HEK293T (cell line): ENCODE results near the gene LSP1.
"Not testable (repeated sequence)": the region's sequence is repeated elsewhere in the genome, so short reads cannot be mapped to it uniquely, and the experiment has no call there.

Experiments used
- CTCF ChIA-PET: fragments of 350-600 bp; formaldehyde crosslinking; extraction: SDS; loops from one replicate; lab custom pipeline; 2021; ENCODE audit warnings: antibody characterized with exemption, inconsistent platforms; lab: Yijun Ruan, JAX
- POLR2A ChIA-PET: fragments of 350-600 bp; formaldehyde crosslinking; extraction: SDS; loops from one replicate; lab custom pipeline; 2020; ENCODE audit warnings: antibody characterized with exemption, inconsistent platforms; lab: Yijun Ruan, JAX
- DNase-seq: peaks from one replicate; pipeline ENCODE4 v3.0.0; 2012; ENCODE audit warnings: mixed read lengths; ENCODE audit errors: extremely low spot score
- ARNT ChIP-seq: fragments of 450-650 bp; IDR thresholded peaks from 2 replicates; pipeline ENCODE4 v1.6.1; 2017; ENCODE audit warnings: mild to moderate bottlenecking
- BHLHE40 ChIP-seq: fragments of 450-650 bp; IDR thresholded peaks from 2 replicates; pipeline ENCODE4 v1.6.1; 2016; ENCODE audit warnings: mild to moderate bottlenecking, moderate library complexity, borderline replicate concordance
- CTBP1 ChIP-seq: fragments of 450-650 bp; IDR thresholded peaks from 2 replicates; pipeline ENCODE4 v1.6.1; 2016; ENCODE audit warnings: borderline replicate concordance
- ELF4 ChIP-seq: fragments of 450-650 bp; IDR thresholded peaks from 2 replicates; pipeline ENCODE4 v1.6.1; 2017; ENCODE audit warnings: antibody characterized with exemption
- FOXA1 ChIP-seq: fragments of 450-650 bp; IDR thresholded peaks from 2 replicates; pipeline ENCODE4 v1.6.1; 2016; ENCODE audit warnings: mild to moderate bottlenecking
- FOXK2 ChIP-seq: fragments of 450-650 bp; IDR thresholded peaks from 2 replicates; pipeline ENCODE4 v1.6.1; 2016; ENCODE audit warnings: mild to moderate bottlenecking
- FOXM1 ChIP-seq: fragments of 450-650 bp; IDR thresholded peaks from 2 replicates; pipeline ENCODE4 v1.6.1; 2017; ENCODE audit warnings: mild to moderate bottlenecking, borderline replicate concordance
- HDGF ChIP-seq: fragments of 450-650 bp; IDR thresholded peaks from 2 replicates; pipeline ENCODE4 v1.6.1; 2017; ENCODE audit warnings: antibody characterized with exemption, borderline replicate concordance
- L3MBTL2 ChIP-seq: fragments of 450-650 bp; conservative IDR thresholded peaks from 2 replicates; pipeline ENCODE4 v1.6.1; 2016; ENCODE audit warnings: mild to moderate bottlenecking
- LEF1 ChIP-seq: fragments of 450-650 bp; IDR thresholded peaks from 2 replicates; pipeline ENCODE4 v1.6.1; 2017; ENCODE audit warnings: mild to moderate bottlenecking, borderline replicate concordance
- NFRKB ChIP-seq: fragments of 450-650 bp; IDR thresholded peaks from 2 replicates; pipeline ENCODE4 v1.6.1; 2016; ENCODE audit warnings: mild to moderate bottlenecking, moderate library complexity
- SP1 ChIP-seq: fragments of 450-650 bp; IDR thresholded peaks from 2 replicates; pipeline ENCODE4 v1.6.1; 2017
- SUZ12 ChIP-seq: fragments of 450-650 bp; IDR thresholded peaks from 2 replicates; pipeline ENCODE4 v1.6.1; 2016; ENCODE audit warnings: mild to moderate bottlenecking
- TARDBP ChIP-seq: fragments of 450-650 bp; IDR thresholded peaks from 2 replicates; pipeline ENCODE4 v1.6.1; 2016
- ZNF384 ChIP-seq: fragments of 450-650 bp; IDR thresholded peaks from 2 replicates; pipeline ENCODE4 v1.6.1; 2016
- TF ChIP-seq, protein P1 (sequence below): fragments of 450-650 bp; IDR thresholded peaks from 2 replicates; pipeline ENCODE4 v1.6.1; 2016

The LSP1 gene, protein sequence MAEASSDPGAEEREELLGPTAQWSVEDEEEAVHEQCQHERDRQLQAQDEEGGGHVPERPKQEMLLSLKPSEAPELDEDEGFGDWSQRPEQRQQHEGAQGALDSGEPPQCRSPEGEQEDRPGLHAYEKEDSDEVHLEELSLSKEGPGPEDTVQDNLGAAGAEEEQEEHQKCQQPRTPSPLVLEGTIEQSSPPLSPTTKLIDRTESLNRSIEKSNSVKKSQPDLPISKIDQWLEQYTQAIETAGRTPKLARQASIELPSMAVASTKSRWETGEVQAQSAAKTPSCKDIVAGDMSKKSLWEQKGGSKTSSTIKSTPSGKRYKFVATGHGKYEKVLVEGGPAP

DNA sequence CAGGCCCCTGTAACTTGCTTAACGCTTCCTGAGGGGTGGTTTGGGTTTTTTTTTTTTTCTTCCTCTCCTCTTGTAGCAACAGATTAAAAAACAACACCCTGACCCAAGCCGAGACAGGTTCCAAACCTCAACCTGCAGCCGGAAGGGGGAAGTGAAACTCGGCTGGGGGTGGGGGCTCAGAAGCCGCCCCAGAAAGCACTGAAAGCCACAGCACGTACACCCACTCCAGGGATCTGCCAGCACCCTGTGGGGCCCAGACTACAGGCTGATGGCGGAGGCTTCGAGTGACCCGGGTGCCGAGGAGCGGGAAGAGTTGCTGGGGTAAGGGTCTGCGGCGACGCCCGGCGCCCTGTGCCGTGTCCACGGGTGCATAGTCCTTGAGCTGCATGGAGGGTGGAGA, at the start of gene LSP1:
LSP1 (plus strand) TSS at position 208 of the 400 bp plus-strand sequence; CDS start at position 269, 61 bp downstream.
- POLR2A ChIA-PET = no interaction called here
- TF ChIP-seq CTBP1 = no peak
- no peak for TF ChIP-seq LEF1
- no peak for TF ChIP-seq SUZ12
- CTCF ChIA-PET = interaction anchor here (0.5 kb wide), 1 partner anchor 84 kb away, joined by 4 read pairs; no protein-coding TSS in a partner anchor
- no peak for DNase-seq

DNA sequence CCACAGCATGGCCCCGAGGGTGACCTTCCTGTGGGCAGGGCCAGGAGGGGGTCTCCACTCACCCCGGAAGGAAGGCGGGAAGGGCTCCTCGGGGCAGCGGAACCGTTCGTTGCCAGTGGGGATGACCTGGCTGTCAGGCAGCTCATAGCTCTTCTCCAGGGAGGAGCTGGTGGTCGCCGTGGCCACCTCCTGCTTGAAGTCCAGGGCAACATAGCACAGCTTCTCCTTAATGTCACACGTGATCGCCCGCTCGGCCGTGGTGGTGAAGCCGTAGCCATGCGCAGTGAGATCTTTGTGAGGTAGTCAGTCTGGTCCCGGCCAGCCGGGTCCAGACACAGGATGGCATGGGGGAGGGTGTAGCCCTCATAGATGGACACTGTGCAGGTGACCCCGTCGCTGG, 49.6 kb upstream of the LSP1 start:
- no peak for DNase-seq
- CTCF ChIA-PET = no interaction called here
- POLR2A ChIA-PET = no interaction called here
- TF ChIP-seq, protein P1, sequence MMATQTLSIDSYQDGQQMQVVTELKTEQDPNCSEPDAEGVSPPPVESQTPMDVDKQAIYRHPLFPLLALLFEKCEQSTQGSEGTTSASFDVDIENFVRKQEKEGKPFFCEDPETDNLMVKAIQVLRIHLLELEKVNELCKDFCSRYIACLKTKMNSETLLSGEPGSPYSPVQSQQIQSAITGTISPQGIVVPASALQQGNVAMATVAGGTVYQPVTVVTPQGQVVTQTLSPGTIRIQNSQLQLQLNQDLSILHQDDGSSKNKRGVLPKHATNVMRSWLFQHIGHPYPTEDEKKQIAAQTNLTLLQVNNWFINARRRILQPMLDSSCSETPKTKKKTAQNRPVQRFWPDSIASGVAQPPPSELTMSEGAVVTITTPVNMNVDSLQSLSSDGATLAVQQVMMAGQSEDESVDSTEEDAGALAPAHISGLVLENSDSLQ = no peak
- TF ChIP-seq BHLHE40 (no peak), CTBP1 (no peak), HDGF (no peak), SP1 (no peak), NFRKB (no peak), LEF1 (no peak), FOXA1 (no peak), L3MBTL2 (no peak), ELF4 (no peak), FOXK2 (no peak), ZNF384 (no peak), FOXM1 (no peak), ARNT (no peak)

DNA sequence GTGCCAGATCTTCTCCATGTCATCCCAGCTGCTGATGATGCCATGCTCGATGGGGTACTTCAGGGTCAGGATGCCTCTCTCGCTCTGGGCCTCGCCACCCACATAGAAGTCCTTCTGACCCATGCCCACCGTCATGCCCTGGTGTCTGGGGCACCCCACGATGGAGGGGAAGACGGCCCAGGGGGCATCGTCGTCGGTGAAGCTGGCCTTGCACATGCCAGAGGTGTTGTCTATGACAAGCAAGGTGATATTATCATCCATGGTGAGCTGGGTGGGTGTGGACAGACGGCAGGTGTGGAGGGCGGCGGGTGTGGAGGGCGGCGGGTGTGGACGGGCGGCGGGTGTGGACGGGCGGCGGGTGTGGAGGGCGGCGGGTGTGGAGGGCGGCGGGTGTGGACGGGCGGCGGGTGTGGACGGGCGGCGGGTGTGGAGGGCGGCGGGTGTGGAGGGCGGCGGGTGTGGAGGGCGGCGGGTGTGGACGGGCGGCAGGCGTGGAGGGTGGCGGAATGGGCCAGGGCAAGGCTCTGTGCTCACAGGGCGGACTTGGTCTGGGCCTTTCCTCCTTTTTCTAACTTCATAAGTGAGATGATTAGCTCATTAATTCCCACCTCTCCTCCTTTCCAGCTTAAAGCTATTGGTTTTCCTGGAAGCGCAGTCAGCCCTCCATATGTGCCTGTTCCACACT, 48.9 kb upstream of the LSP1 start:
- DNase-seq, POLR2A ChIA-PET: not testable (repeated sequence)
- CTCF ChIA-PET = interaction anchor here (0.9 kb wide), 1 partner anchor 29 kb away, joined by 3 read pairs; no protein-coding TSS in a partner anchor

DNA sequence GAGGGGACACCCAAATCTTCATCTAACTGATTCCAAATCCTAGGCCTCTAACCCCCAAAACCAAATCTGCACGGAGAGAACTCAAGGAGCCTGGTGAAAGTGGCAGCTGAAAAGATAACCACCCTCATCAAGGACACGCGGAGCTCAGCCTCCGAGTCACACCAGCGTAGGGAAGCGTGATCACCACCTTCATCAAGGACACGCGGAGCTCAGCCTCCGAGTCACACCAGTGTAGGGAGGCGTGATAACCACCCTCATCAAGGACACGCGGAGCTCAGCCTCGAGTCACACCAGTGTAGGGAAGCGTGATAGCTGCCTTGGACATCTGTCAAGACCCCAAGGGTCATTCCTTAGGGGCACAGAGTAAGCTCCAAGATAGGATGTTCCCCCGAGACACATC, 47.4 kb upstream of the LSP1 start:
- POLR2A ChIA-PET = no interaction called here
- CTCF ChIA-PET = interaction anchor here (1.2 kb wide), 1 partner anchor 8 kb away, joined by 3 read pairs; no protein-coding TSS in a partner anchor
- no peak for DNase-seq
- TF ChIP-seq, protein P1 = no peak
- TF ChIP-seq HDGF (no peak), TARDBP (no peak), FOXK2 (no peak), CTBP1 (no peak), ZNF384 (no peak), ARNT (no peak), LEF1 (no peak), FOXM1 (no peak)

DNA sequence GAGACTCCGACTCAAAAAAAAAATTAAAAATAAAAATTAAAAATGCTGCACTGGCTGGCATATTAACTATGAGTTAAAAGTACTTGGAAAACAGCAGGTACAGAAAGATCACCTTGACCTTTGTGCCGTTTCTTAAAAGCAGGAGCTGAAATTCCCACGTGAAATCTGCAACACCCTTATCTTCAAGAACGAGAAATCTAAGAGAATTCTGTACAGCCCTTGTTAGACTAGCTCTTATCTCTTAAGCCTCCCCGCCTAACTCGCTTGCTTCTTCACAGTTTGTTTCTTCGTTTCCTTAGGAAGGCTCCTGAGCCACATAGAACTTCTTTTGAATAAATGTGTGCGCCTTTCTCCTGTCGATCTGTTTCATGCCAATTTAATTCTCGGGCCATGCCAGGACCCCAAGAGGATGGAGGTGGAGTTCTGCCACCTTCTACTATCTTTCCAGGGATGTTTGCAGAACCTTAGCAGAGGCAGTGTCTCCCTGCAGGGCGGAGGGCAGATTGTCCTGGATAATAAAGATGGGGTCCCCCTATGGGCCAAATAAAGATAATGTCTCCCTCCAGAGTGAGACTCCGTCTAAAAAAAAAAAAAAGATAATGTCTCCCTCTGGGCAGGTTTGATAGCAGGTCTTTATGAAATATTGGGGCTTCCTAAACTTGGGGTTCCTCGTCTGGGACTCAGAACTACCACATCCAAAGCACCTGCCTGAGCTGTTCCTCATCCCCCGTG, 45.5 kb upstream of the LSP1 start:
- ChIA-PET CTCF (interaction anchor here (1.9 kb wide), 1 partner anchor 25 kb away, joined by 4 read pairs; no protein-coding TSS in a partner anchor), POLR2A (no interaction called here)
- no peak for TF ChIP-seq CTBP1
- no peak for DNase-seq

DNA sequence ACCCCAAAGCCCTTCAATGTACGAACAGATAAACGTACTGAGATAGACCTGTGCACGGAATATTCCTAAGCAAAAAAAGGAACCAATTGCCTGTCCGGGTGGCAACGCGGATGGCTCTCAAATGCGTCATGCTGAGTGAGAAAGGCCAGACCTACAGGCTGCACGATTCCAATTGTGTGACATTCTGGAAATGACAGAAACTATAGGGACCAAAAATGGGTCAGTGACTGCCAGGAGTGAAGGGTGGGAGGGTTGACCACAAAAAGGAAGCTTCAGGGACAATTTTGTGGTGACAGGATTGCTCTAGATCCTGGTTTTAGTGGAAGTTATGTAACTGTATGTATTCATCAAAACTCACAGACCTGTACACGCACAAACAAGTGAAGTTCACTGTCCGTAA, 42.1 kb upstream of the LSP1 start:
- DNase-seq = no peak
- CTCF ChIA-PET = interaction anchor here (0.5 to 1.5 kb wide), 4 partner anchors 20 to 158 kb away, joined by 3 to 6 read pairs (median 3); no protein-coding TSS in a partner anchor
- POLR2A ChIA-PET = no interaction called here
- no peak for TF ChIP-seq ARNT
- TF ChIP-seq, protein P1 = no peak

DNA sequence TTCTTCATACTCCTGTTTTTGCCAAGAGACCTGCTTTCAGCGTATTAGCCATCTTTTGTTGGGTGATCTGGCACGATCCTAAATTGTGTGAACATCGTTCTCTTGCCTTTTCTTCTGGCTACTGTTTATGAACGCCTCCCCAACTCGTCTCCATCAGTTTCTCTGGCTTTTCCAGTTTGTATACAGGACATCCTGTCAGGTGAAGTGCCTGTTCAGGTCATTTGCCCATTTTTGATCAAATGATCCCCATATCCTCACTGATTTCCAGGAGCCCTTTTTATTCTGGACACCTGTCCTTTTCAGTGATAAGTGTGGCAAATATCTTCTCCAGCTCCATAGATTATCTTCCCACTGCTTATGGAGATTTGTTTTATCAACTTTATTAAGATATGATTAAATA, 40.6 kb upstream of the LSP1 start:
- ChIA-PET CTCF (interaction anchor here (0.7 kb wide), 1 partner anchor 390 kb away, joined by 4 read pairs; no protein-coding TSS in a partner anchor), POLR2A (no interaction called here)
- no peak for TF ChIP-seq FOXM1
- TF ChIP-seq ELF4 = no peak
- no peak for TF ChIP-seq ZNF384
- no peak for TF ChIP-seq NFRKB
- TF ChIP-seq BHLHE40 = no peak
- TF ChIP-seq LEF1 = no peak
- no peak for TF ChIP-seq HDGF
- TF ChIP-seq FOXK2 = no peak
- no peak for DNase-seq
